GM19193 (cell line): ENCODE data around the gene PRICKLE2.

Experiments
- POLR2A ChIP-seq: IDR thresholded peaks from 4 replicates; pipeline ENCODE4 v1.6.1; 2011; ENCODE audit not compliant: insufficient read depth, insufficient read length; ENCODE audit errors: extremely low read depth

The PRICKLE2 gene

GRCh38 chr3:64108231-64108630, 117.0 kb downstream of the PRICKLE2 start:
- no peak for TF ChIP-seq POLR2A

- TF ChIP-seq POLR2A: no peak
Observed at GRCh38 chr3:64107190-64107589, 118.1 kb downstream of the PRICKLE2 start.

GRCh38 chr3:64105816-64106215, 119.5 kb downstream of the PRICKLE2 start:
- no peak for TF ChIP-seq POLR2A

- TF ChIP-seq POLR2A: no peak
Observed at GRCh38 chr3:64104691-64105111, 120.6 kb downstream of the PRICKLE2 start.

GRCh38 chr3:64104006-64104405, 121.3 kb downstream of the PRICKLE2 start:
- no peak for TF ChIP-seq POLR2A

DNA sequence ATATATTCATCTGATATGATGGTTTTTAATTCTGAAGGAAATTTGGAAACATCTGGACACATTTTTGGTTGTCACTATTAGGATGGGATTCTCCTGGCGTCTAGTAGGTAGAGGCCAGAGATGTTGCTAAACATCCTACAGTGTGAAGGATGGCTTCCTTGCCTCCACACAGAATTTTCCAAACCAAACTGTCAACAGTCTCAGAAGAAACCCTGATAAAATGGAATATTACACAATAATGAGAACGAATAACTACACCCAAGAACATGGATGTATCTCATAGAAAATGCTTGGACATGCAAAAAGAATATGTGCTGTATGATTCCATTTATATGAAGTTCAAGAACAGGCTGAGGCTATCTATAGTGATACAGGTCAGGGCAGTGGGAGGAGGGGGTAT, 122.1 kb downstream of the PRICKLE2 start:
- TF ChIP-seq POLR2A: no peak

DNA sequence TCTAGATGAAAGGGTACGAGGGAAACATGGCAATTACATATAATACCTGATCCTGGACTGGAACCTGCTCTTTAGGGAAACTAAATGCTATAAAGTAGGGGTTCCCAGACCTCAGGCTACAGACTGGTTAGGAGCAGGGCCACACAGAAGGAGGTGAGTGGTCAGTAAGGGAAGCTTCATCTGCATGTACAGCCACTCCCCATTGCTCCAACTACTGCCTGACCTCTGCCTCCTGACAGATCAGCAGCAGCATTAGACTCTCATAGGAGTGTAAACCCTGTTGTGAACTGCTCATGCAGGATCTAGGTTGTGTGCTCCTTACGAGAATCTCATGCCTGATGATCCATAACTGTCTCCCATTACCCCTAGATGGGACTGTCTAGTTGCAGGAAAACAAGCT, 123.1 kb downstream of the PRICKLE2 start:
- no peak for TF ChIP-seq POLR2A

DNA sequence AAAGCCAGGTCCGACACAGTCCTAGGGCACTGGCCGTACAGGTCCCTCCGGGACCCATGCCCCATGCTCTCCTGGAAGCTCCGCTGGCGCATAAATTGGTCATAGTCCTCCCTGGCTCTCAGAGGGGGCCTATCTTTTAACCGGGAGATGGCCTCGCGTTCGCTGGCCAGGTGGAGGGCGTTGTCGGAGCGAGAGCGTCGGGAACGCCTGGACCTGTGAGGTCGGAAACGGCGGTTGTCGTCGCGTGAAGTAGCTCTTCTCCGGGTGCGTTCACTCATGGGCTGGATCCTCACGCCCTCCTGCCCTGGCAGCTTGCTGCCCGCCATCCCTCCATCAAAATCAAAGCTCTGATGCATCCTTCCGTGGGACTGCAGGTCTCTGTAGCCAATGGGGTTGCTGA, 126.0 kb downstream of the PRICKLE2 start:
- TF ChIP-seq POLR2A: no peak

GRCh38 chr3:64098670-64099069, 126.6 kb downstream of the PRICKLE2 start:
- TF ChIP-seq POLR2A: no peak

DNA sequence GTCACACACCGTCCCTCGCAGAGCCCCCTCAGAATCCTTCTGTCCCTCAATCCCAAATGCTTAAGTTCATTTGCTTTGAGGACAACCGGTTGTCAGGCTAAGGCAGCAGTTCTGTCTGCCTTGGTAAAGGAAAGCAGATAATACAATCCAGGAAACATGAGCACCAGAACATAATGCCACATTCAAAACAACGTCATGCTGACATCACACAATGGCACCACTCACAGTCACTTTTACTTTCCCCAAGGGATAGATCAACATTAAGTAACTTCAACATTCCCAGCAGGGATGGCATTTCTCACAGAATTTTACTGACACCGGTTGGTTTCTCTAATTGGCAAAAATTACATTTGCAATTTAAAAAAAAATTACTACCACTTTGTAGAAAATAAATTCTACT, 127.3 kb downstream of the PRICKLE2 start:
- TF ChIP-seq POLR2A: no peak

- no peak for TF ChIP-seq POLR2A
Observed at GRCh38 chr3:64095802-64096201, 129.5 kb downstream of the PRICKLE2 start.

- no peak for TF ChIP-seq POLR2A
Observed at GRCh38 chr3:64094713-64095079, 130.6 kb downstream of the PRICKLE2 start.

DNA sequence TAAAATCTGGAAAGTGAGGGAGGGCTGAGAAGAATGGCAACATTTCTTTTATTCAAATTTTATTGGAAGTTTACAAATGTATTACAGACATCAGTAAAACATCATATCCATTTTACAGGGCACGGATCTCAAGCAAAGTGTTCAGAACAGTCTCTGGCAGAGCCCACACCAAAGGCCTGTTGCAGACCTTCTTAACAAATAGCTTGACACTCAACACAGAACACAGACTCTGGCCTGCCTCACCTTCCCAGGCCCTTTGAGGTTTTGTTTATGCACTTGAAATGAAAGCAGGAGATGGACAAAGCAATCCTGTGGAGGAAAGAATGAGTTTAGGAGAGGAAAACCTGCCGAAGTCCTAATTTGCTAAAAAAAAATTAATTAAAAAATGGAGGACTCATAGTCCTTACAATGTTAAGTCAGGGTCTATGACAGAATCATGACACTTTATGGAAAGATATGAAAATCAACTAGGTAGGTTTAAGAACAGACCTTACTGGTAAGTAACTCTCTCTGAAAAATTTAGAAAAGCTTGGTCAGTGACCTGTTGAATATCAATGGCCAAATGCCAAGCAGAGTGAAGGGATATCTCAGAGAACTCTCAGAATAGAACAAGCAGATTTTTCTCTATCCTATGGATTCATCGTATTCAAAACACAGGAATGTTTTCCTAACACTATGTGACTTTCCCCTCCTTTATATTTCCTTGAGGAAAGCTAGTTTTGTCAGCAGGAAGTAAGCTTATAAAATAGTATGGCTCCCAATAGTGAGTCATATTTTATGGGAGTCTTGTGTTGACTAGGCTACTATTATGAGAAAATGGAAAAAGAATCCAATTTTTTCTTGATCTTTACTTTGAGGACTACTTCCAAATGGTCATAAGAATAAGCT, 131.2 kb downstream of the PRICKLE2 start:
- TF ChIP-seq POLR2A: no peak

GRCh38 chr3:64093211-64093610, 132.1 kb downstream of the PRICKLE2 start:
- no peak for TF ChIP-seq POLR2A

DNA sequence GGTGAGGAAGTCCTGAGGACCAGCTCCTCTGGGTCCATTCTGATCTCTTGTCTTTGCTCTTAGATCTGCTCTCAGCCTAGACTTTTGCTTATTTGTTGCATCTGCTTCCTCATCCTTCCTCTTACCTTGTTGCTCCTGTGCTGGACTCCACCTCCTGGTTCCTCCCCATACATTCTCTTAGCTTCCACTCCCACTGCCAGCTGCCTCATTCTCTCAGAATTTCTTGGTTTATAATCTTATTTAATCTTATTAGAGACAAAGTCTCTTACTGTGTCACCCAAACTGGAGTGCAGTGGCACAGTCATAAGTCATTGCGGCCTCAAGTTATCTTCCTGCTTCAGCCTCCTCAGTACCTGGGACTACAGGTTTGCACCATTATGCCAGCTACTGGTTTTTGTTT, 133.8 kb downstream of the PRICKLE2 start:
- no peak for TF ChIP-seq POLR2A

DNA sequence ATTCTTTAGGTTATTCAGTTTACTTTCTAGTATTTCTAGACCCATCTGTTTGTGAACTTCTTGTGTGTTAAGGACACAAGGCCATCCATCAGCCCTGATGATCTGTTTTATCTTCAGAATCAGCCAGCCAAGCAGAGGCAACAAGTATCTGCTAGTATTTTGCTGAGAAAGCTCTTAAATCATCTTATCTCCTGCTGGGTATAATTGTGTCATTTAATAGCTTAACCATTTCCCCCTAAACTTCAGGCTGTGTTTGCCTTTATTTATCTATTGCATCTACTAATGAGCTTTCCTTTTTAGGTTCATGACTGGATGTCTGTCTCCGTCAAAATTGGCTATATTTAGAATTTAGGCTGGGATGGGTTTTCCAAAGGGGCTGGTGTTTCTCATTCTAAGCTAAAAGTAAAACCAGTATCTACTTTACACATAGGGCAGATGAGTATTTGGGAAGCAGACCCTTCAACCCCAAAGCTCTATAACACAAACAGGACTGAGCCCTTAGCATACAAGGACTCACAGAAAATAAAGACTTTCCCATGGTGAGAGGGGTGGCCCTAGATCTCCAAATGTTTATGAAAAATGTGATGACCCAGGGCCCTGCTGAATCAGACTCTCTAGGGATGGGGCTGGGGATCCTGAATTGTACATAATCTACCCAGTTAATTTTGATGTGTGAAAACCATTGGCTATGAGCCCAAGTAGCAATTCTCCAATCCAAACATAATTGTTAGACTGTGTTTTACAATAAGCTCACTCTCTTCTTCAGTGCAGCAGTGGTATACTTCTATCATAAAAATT, 136.7 kb downstream of the PRICKLE2 start:
- no peak for TF ChIP-seq POLR2A
